Right lobe of liver (tissue), 6 donors: ENCODE results near the gene PLRG1. TPM values are rescaled to one million over a fixed set of nuclear protein-coding genes. Genes with fewer than 3 reads are reported as not detected.
A peak's percentile ranks its signal among the peaks of the same experiment; 100 is the strongest.

Source experiments
- ATAC-seq, 4 donors: fragments of 200-7000 bp; cut with Tn5 transposase; one replicate each; pipeline ENCODE4 v1.9.1; 2020; ENCODE audit warnings: mild to moderate bottlenecking in 4 of 4, moderate library complexity in 4 of 4
- DNase-seq, 3 donors: peaks; one replicate each; pipeline ENCODE4 v3.0.0-alpha.2; 2020
- H3K27ac ChIP-seq, 3 donors: fragments of 200-600 bp; one replicate each; pipeline ENCODE4 v1.8.0; 2022
- H3K27me3 ChIP-seq, 2 donors: fragments of 200-600 bp; one replicate each; pipeline ENCODE4 v1.8.0; 2022
- H3K36me3 ChIP-seq, 4 donors: fragments of 200-600 bp; sonication (generic) in 1 of 4; one replicate each; pipeline versions ENCODE4 v1.5.1 to v1.8.0; 2017 to 2022; ENCODE audit warnings: control low read depth in 1 of 4
- H3K4me1 ChIP-seq, 4 donors: fragments of 200-600 bp; sonication (generic) in 1 of 4; one replicate each; pipeline versions ENCODE4 v1.5.1 to v1.8.0; 2017 to 2022; ENCODE audit warnings: control low read depth in 1 of 4
- H3K4me3 ChIP-seq, 3 donors: fragments of 200-600 bp; one replicate each; pipeline ENCODE4 v1.8.0; 2022
- H3K9me3 ChIP-seq, 4 donors: fragments of 200-600 bp; sonication (generic) in 1 of 4; one replicate each; pipeline versions ENCODE4 v1.5.1 to v1.8.0; 2017 to 2022; ENCODE audit warnings: control low read depth in 1 of 4
- CTCF ChIP-seq, 4 donors: fragments of 200-600 bp in 3 of 4; fragments of 450-650 bp in 1 of 4; IDR thresholded peaks; one replicate each; pipeline versions ENCODE4 v1.5.1 to v1.8.0; 2016 to 2022; ENCODE audit warnings: antibody characterized with exemption in 4 of 4, mild to moderate bottlenecking in 2 of 4
- POLR2A ChIP-seq: fragments of 450-650 bp; IDR thresholded peaks from one replicate; pipeline ENCODE4 v1.6.1; 2017; ENCODE audit warnings: antibody characterized with exemption, mild to moderate bottlenecking
- WGBS: methylation state at CpG from one replicate; pipeline ENCODE4 v1.1.6; 2018; ENCODE audit warnings: low coverage, low lambda C conversion rate; ENCODE audit not compliant: insufficient coverage; ENCODE audit errors: missing lambda C conversion rate; 5-methylcytosine and 5-hydroxymethylcytosine counted together
- intact Hi-C, 2 donors: fragments of 100-400 bp; cut with DNase I; formaldehyde crosslinking; loops; one replicate each; pipeline versions ENCODE4 v1.11.2 to v1.14.1; 2022
- total RNA-seq, 6 experiments: library from RNA; depleted of rRNA in 2 of 6; stranded (reverse); fragments of >200 nt in 2 of 6; fragmentation: NEBNext Ultra II Directional in 3 of 6; extraction: Animal tissue kit (Norgen Biotek cat#: 25700) in 3 of 6; gene quantifications; one replicate each; pipeline versions ENCODE4 v1.1.0 to v1.2.4, GENCODE V29; 2016 to 2023
- donor health status: DM: no; HTN: yes; CAD: no.
- donor health status: DM: no; HTN: no; CAD: no.
- donor health status: DM: no; HTN: no; CAD: no.
- donor health status: DM: no; HTN: yes; CAD: no.
- donor health status: DM: no; HTN: yes; CAD: no.

Gene PLRG1
- total RNA-seq, 6 experiments from 2014 or later = 33.1 to 55.8 (median 39.2) TPM

- ATAC-seq = no peak
- 56% methylated on average over 1 of the region's 1 CpG for WGBS
- TF ChIP-seq CTCF (IDR thresholded peaks at IDR 0.05) (no peak), POLR2A (no peak)
- peak overlapping the region; percentile 8 to 91 (median 86) for H3K27ac ChIP-seq
- H3K36me3 ChIP-seq = peaks cover 0 to 6% (median 0%) of the 10 kb centered on the region in 4 donors
- H3K4me3 ChIP-seq = no peak overlapping the region
- intact Hi-C loops = loop anchor here in 1 of 2 donors (5.0 kb wide), 1 partner anchor 63 kb away; no protein-coding TSS in a partner anchor
- H3K27me3 ChIP-seq = no peaks in the 10 kb centered on the region
- peaks cover 0 to 7% (median 1%) of the 10 kb centered on the region in 4 donors for H3K4me1 ChIP-seq
- no peaks in the 10 kb centered on the region for H3K9me3 ChIP-seq
- no peak for DNase-seq
Observed at GRCh38 chr4:154559141-154559493, 8.9 kb upstream of the PLRG1 start.

- peaks cover 0 to 22% (median 10%) of the 10 kb centered on the region in 4 donors for H3K4me1 ChIP-seq
- no peak overlapping the region for H3K27ac ChIP-seq
- peak; percentile 62 to 79 (median 71) for ATAC-seq
- H3K9me3 ChIP-seq = no peaks in the 10 kb centered on the region
- TF ChIP-seq POLR2A (no peak), CTCF (IDR thresholded peaks at IDR 0.05) (peak; percentile 79 to 97 (median 94))
- no peak overlapping the region for H3K4me3 ChIP-seq
- intact Hi-C loops = no loop called here
- peaks cover 0 to 9% (median 0%) of the 10 kb centered on the region in 4 donors for H3K36me3 ChIP-seq
- 13% methylated on average over 6 of the region's 6 CpGs for WGBS
- H3K27me3 ChIP-seq = no peaks in the 10 kb centered on the region
- peak; percentile 67 to 79 (median 77) for DNase-seq
Observed at GRCh38 chr4:154551872-154552686, 1.9 kb upstream of the PLRG1 start.

- DNase-seq (no peak), ATAC-seq (no peak)
- no peak for TF ChIP-seq CTCF (IDR thresholded peaks at IDR 0.05)
- no peak for TF ChIP-seq POLR2A
- Histone ChIP-seq H3K4me1 (peaks cover 0 to 16% (median 6%) of the 10 kb centered on the region in 4 donors), H3K27me3 (no peaks in the 10 kb centered on the region), H3K9me3 (no peaks in the 10 kb centered on the region), H3K4me3 (no peak overlapping the region), H3K27ac (no peak overlapping the region), H3K36me3 (peaks cover 14 to 71% (median 34%) of the 10 kb centered on the region in 4 donors)
- intact Hi-C loops = no loop called here
- WGBS = 88% methylated on average over 4 of the region's 4 CpGs
Observed at GRCh38 chr4:154545689-154546088, 4.5 kb downstream of the PLRG1 start.

- peaks cover 20 to 98% (median 46%) of the 10 kb centered on the region in 4 donors for H3K36me3 ChIP-seq
- 80% methylated on average over 4 of the region's 4 CpGs for WGBS
Observed at GRCh38 chr4:154542271-154542879, 7.8 kb downstream of the PLRG1 start.

More at GRCh38 chr4:154542271-154542879, 7.8 kb downstream of the PLRG1 start:
- TF ChIP-seq CTCF (IDR thresholded peaks at IDR 0.05) (no peak), POLR2A (no peak)
- Histone ChIP-seq H3K4me3 (no peak overlapping the region), H3K4me1 (no peaks in the 10 kb centered on the region), H3K27ac (no peak overlapping the region), H3K9me3 (no peaks in the 10 kb centered on the region), H3K27me3 (no peaks in the 10 kb centered on the region)
- no peak for ATAC-seq
- DNase-seq = no peak
- intact Hi-C loops = no loop called here
